ENCODE measurements around the gene OAS3.

Gene OAS3

GRCh38 chr12:112995008-112995407, 56.7 kb downstream of the OAS3 start:
- Histone ChIP-seq H3K4me2 (ENCODE audit: low read length) (no peak overlapping the region), H4K20me1 (ENCODE audit: insufficient read depth, low read length) (no peaks in the 10 kb centered on the region), H3K27me3 (ENCODE audit: low read depth, low read length) (no peaks in the 10 kb centered on the region), H3K4me3 (ENCODE audit: low read length) (no peak overlapping the region), H3K27ac (ENCODE audit: low read length) (no peak overlapping the region), H3K4me1 (ENCODE audit: low read length) (peaks cover 27% of the 10 kb centered on the region), H3K79me2 (ENCODE audit: low read length) (no peaks in the 10 kb centered on the region), H3K9ac (ENCODE audit: low read length) (no peak overlapping the region), H3K9me3 (ENCODE audit: insufficient read depth, low read length) (peaks cover 18% of the 10 kb centered on the region), H2AFZ (ENCODE audit: low read depth, low read length) (no peak overlapping the region), H3K36me3 (replicated peaks; ENCODE audit: low read depth, low read length) (peaks cover 35% of the 10 kb centered on the region)
- no peak for TF ChIP-seq EZH2phosphoT487 (IDR thresholded peaks at IDR 0.05; ENCODE audit: low read depth)
- no peak for TF ChIP-seq CTCF (IDR thresholded peaks at IDR 0.05; ENCODE audit: low read depth, low read length)

GRCh38 chr12:112996501-112996900, 58.2 kb downstream of the OAS3 start:
- Histone ChIP-seq H3K27ac (ENCODE audit: low read length) (no peak overlapping the region), H3K27me3 (ENCODE audit: low read depth, low read length) (no peaks in the 10 kb centered on the region), H3K4me3 (ENCODE audit: low read length) (no peak overlapping the region), H3K4me1 (ENCODE audit: low read length) (peaks cover 29% of the 10 kb centered on the region), H3K9ac (ENCODE audit: low read length) (no peak overlapping the region), H3K36me3 (replicated peaks; ENCODE audit: low read depth, low read length) (peaks cover 35% of the 10 kb centered on the region), H3K4me2 (ENCODE audit: low read length) (no peak overlapping the region), H3K9me3 (ENCODE audit: insufficient read depth, low read length) (peaks cover 18% of the 10 kb centered on the region), H3K79me2 (ENCODE audit: low read length) (no peaks in the 10 kb centered on the region), H4K20me1 (ENCODE audit: insufficient read depth, low read length) (no peaks in the 10 kb centered on the region), H2AFZ (ENCODE audit: low read depth, low read length) (no peak overlapping the region)
- no peak for TF ChIP-seq CTCF (IDR thresholded peaks at IDR 0.05; ENCODE audit: low read depth, low read length)
- no peak for TF ChIP-seq EZH2phosphoT487 (IDR thresholded peaks at IDR 0.05; ENCODE audit: low read depth)

- Histone ChIP-seq H2AFZ (ENCODE audit: low read depth, low read length) (no peak overlapping the region), H3K36me3 (replicated peaks; ENCODE audit: low read depth, low read length) (peaks cover 35% of the 10 kb centered on the region), H3K79me2 (ENCODE audit: low read length) (no peaks in the 10 kb centered on the region), H4K20me1 (ENCODE audit: insufficient read depth, low read length) (no peaks in the 10 kb centered on the region), H3K4me2 (ENCODE audit: low read length) (no peak overlapping the region), H3K27me3 (ENCODE audit: low read depth, low read length) (no peaks in the 10 kb centered on the region), H3K9me3 (ENCODE audit: insufficient read depth, low read length) (peaks cover 18% of the 10 kb centered on the region), H3K9ac (ENCODE audit: low read length) (no peak overlapping the region), H3K4me1 (ENCODE audit: low read length) (peaks cover 27% of the 10 kb centered on the region), H3K27ac (ENCODE audit: low read length) (peak overlapping the region; percentile 89; the same call in 1 of the 2 replicates), H3K4me3 (ENCODE audit: low read length) (no peak overlapping the region)
- TF ChIP-seq EZH2phosphoT487 (IDR thresholded peaks at IDR 0.05; ENCODE audit: low read depth) (no peak), CTCF (IDR thresholded peaks at IDR 0.05; ENCODE audit: low read depth, low read length) (no peak)
These were observed 59.2 kb downstream of the OAS3 start for GRCh38 chr12:112997506-112997905.

- no peak overlapping the region for H3K9ac ChIP-seq (ENCODE audit: low read length)
- TF ChIP-seq CTCF (IDR thresholded peaks at IDR 0.05; ENCODE audit: low read depth, low read length) (no peak), EZH2phosphoT487 (IDR thresholded peaks at IDR 0.05; ENCODE audit: low read depth) (no peak)
- H3K27ac ChIP-seq (ENCODE audit: low read length): peak overlapping the region; percentile 89
- peaks cover 35% of the 10 kb centered on the region for H3K36me3 ChIP-seq (replicated peaks; ENCODE audit: low read depth, low read length)
- peak overlapping the region; percentile 27; the same call in 1 of the 2 replicates for H3K4me3 ChIP-seq (ENCODE audit: low read length)
- no peaks in the 10 kb centered on the region for H3K27me3 ChIP-seq (ENCODE audit: low read depth, low read length)
- H3K9me3 ChIP-seq (ENCODE audit: insufficient read depth, low read length): peaks cover 18% of the 10 kb centered on the region
- H3K4me1 ChIP-seq (ENCODE audit: low read length): peaks cover 22% of the 10 kb centered on the region
- no peaks in the 10 kb centered on the region for H4K20me1 ChIP-seq (ENCODE audit: insufficient read depth, low read length)
- H3K4me2 ChIP-seq (ENCODE audit: low read length): peak overlapping the region; percentile 62
- H2AFZ ChIP-seq (ENCODE audit: low read depth, low read length): no peak overlapping the region
- H3K79me2 ChIP-seq (ENCODE audit: low read length): no peaks in the 10 kb centered on the region
These were observed 60.9 kb downstream of the OAS3 start for GRCh38 chr12:112998987-112999767.

All from OCI-LY3 (cell line).